Neutrophil (primary cell): ENCODE data around the gene ZNF593OS.
A peak's percentile ranks its signal among the peaks of the same experiment; 100 is the strongest.

ENCODE experiments used
- H3K27ac ChIP-seq: fragments of 200-600 bp; sonication (generic); 2 replicates; pipeline ENCODE4 v1.5.1; 2016; ENCODE audit warnings: mild to moderate bottlenecking, moderate library complexity
- H3K27me3 ChIP-seq: fragments of 200-600 bp; sonication (generic); 2 replicates; pipeline ENCODE4 v1.6.0; 2016; ENCODE audit warnings: mild to moderate bottlenecking
- H3K36me3 ChIP-seq: fragments of 200-600 bp; sonication (generic); 2 replicates; pipeline ENCODE4 v1.5.1; 2017
- H3K4me1 ChIP-seq, 2 experiments: fragments of 200-600 bp in 1 of 2; sonication (generic) in 1 of 2; 1 replicate in 1 of 2; 2 replicates in 1 of 2; pipeline versions ENCODE4 v1.5.1 to v1.6.1; 2013 to 2016; ENCODE audit warnings: low read depth in 1 of 2, low read length in 1 of 2, mild to moderate bottlenecking in 1 of 2, moderate library complexity in 1 of 2; ENCODE audit not compliant: control insufficient read depth in 1 of 2, insufficient read depth in 1 of 2
- H3K4me3 ChIP-seq, 2 experiments: fragments of 200-600 bp in 1 of 2; sonication (generic) in 1 of 2; 1 replicate in 1 of 2; 2 replicates in 1 of 2; pipeline ENCODE4 v1.5.1; 2013 to 2016; ENCODE audit warnings: low read depth in 1 of 2, low read length in 1 of 2, mild to moderate bottlenecking in 1 of 2, moderate library complexity in 1 of 2
- H3K9me3 ChIP-seq: fragments of 200-600 bp; sonication (generic); 2 replicates; pipeline ENCODE4 v1.5.1; 2016
- TF ChIP-seq, protein P1 (sequence below): fragments of 200-600 bp; sonication (generic); IDR thresholded peaks from 2 replicates; pipeline ENCODE4 v1.5.1; 2016; ENCODE audit warnings: antibody characterized with exemption

The ZNF593OS gene

DNA sequence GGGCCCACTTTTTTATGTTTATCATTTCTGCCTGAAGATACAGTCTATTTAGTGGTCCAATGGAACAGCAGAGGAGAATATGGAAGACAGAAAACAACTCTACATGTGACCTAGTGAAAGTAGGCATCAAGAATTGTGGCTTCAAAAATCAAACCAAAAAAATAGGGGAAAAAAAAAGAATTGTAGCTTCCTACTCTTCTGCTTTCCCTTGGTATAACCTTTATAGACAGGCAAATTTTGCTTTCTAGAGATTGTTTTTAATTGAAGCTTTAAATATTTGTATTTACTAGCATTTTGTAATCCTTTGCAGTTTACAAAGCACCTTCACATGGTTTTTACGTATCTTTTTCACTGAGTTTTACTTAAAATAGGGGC lies 45.7 kb downstream of the ZNF593OS start:
- TF ChIP-seq, protein P1, sequence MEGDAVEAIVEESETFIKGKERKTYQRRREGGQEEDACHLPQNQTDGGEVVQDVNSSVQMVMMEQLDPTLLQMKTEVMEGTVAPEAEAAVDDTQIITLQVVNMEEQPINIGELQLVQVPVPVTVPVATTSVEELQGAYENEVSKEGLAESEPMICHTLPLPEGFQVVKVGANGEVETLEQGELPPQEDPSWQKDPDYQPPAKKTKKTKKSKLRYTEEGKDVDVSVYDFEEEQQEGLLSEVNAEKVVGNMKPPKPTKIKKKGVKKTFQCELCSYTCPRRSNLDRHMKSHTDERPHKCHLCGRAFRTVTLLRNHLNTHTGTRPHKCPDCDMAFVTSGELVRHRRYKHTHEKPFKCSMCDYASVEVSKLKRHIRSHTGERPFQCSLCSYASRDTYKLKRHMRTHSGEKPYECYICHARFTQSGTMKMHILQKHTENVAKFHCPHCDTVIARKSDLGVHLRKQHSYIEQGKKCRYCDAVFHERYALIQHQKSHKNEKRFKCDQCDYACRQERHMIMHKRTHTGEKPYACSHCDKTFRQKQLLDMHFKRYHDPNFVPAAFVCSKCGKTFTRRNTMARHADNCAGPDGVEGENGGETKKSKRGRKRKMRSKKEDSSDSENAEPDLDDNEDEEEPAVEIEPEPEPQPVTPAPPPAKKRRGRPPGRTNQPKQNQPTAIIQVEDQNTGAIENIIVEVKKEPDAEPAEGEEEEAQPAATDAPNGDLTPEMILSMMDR: no peak
- Histone ChIP-seq H3K4me1 (peaks cover 77 to 78% of the 10 kb centered on the region in 2 experiments), H3K36me3 (no peaks in the 10 kb centered on the region), H3K27me3 (no peaks in the 10 kb centered on the region), H3K27ac (peak overlapping the region; percentile 85), H3K9me3 (no peaks in the 10 kb centered on the region), H3K4me3 (peak overlapping the region; percentile 48 to 50)

DNA sequence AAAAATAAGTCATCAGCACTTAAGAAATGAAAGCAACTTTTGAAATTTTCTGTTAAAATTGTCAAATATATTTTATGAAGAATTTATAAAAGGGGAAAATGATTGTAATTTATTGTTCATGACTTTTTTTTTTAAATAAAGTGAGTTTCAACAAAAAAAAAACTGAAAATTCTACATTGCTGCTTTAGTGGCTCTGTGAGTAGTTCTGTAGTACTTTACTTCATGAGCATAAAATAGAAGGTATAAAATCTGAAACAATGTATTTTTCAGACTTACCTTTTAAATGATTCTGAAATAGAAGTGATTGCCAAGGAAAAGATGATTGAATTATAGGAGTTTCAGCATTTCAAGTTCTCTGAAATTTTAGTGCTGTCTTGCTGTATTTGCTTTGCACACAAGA lies 46.2 kb downstream of the ZNF593OS start:
- H3K4me3 ChIP-seq: no peak overlapping the region
- H3K36me3 ChIP-seq: no peaks in the 10 kb centered on the region
- peak overlapping the region; percentile 85 for H3K27ac ChIP-seq
- no peaks in the 10 kb centered on the region for H3K27me3 ChIP-seq
- peaks cover 81% of the 10 kb centered on the region in 2 experiments for H3K4me1 ChIP-seq
- no peaks in the 10 kb centered on the region for H3K9me3 ChIP-seq
- TF ChIP-seq, protein P1: no peak

DNA sequence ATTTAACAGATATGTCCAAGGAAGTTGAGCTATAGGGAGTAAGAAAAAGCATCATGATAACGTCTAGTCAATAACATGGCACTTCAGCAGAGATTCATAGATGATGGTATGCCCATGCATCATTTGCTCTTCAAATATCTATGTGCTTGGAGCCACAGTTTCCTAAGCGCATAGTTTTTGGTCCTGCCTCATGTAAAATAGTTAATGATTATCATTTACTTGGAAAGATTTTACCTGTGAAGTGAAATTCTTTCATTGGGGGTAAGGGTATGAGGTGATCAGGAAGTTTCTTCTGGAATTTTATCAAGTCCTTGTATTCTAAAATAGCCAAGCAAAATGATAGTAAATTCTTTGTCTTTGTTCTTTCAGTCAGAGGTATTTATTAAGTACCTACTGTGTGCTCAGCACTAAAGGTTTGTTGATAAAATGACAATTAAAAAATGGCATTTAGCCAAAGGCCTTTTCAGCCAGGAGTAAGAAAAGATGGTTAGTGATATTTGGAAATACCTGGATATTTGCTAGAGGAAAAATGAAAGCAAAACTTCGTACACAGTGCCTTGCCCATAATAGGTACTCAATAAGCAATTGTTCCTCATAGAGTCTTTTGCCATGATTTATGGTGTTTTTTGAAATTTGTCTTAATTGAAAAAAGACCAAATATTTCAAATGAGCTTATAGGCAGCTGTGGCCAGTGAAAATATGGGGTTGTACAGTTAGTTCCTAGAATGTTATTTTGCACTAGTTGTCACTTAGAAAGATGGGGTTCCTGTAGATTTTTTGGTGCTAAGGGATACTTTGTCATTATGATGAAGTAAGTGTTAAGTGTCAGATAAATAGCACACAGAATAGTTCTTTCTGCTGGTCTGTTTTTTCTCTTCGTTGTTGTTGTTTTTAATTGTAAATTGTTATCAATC lies 47.0 kb downstream of the ZNF593OS start:
- H3K36me3 ChIP-seq: no peaks in the 10 kb centered on the region
- H3K4me3 ChIP-seq: no peak overlapping the region
- peaks cover 87% of the 10 kb centered on the region in 2 experiments for H3K4me1 ChIP-seq
- peak overlapping the region; percentile 85 for H3K27ac ChIP-seq
- no peaks in the 10 kb centered on the region for H3K9me3 ChIP-seq
- TF ChIP-seq, protein P1: no peak
- H3K27me3 ChIP-seq: no peaks in the 10 kb centered on the region

DNA sequence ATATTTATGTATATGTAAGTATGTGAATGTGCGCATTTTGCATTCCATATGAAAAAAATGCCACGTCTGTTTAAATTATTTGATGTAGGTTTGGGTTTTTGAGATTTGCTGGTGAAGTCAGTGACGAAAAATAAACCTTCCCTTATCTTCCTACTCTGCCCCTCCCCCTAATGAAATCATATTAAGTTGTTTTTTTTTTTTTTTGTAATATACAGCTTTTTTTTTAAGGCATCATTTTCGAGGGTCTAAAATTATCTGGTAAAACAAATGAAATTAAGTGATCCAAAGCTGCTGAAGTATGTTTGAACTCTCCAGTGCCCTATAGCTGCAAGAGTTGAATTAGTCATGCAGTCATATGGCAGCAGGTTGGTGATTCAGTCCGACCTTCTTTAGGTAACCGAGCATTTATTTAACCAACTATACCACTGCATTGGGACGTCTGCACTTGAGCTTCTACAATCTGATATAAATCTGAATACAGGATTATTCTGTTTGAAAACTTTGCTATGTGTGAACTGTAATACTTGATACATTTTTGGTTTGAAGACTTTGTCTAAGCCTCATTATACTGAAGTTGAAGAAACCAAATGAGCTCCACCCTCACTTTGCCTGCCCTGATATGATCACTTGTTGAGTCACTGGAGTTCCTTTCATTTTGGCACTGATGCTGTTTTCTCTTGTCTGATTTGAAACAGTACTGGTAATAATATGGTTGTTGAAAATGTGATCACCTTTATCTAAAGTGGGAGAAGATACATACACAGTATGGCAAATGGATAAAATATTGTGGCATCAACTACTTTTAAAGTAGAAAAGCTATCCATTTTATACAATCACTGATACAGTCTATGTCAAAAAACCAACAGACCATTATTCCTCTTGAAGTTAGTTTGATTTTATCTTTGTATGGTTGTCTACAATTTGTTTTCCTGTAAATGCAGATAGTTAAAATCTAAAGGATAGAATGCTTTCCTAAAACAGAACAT lies 48.4 kb downstream of the ZNF593OS start:
- peaks cover 87 to 90% of the 10 kb centered on the region in 2 experiments for H3K4me1 ChIP-seq
- H3K36me3 ChIP-seq: no peaks in the 10 kb centered on the region
- no peaks in the 10 kb centered on the region for H3K9me3 ChIP-seq
- peak overlapping the region; percentile 77 for H3K27ac ChIP-seq
- TF ChIP-seq, protein P1: no peak
- no peak overlapping the region for H3K4me3 ChIP-seq
- no peaks in the 10 kb centered on the region for H3K27me3 ChIP-seq

DNA sequence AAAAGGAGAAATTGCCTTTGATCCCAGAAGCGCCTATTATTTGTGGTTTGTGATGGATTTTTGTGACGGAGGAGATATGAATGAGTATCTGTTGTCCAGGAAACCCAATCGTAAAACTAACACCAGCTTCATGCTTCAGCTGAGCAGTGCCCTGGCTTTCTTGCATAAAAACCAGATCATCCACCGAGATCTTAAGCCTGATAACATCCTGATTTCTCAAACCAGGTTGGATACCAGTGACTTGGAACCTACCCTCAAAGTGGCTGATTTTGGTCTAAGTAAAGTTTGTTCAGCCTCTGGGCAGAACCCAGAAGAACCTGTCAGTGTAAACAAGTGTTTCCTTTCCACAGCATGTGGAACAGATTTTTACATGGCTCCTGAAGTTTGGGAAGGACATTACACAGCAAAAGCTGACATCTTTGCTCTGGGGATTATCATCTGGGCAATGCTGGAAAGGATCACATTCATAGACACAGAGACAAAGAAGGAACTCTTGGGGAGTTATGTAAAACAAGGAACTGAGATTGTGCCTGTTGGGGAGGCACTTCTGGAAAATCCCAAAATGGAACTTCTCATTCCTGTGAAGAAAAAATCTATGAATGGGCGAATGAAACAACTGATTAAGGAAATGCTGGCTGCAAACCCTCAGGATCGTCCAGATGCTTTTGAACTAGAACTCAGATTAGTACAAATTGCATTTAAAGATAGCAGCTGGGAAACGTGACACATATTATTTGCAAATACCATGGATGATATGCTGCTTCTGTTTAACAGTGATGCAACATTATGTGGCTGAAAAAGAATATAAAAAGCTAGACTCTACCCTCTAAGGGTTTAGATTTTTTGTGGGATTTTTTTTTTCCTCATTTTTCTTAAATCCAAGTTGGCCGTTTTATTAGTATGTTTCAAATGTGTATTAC lies 49.5 kb downstream of the ZNF593OS start:
- no peaks in the 10 kb centered on the region for H3K36me3 ChIP-seq
- peaks cover 75 to 79% of the 10 kb centered on the region in 2 experiments for H3K4me1 ChIP-seq
- H3K27me3 ChIP-seq: no peaks in the 10 kb centered on the region
- no peaks in the 10 kb centered on the region for H3K9me3 ChIP-seq
- H3K4me3 ChIP-seq: peak overlapping the region in 1 of 2 experiments; percentile 12
- peak overlapping the region; percentile 77 for H3K27ac ChIP-seq
- TF ChIP-seq, protein P1: no peak
